Fibroblast of gingiva (primary cell): ENCODE measurements around the gene MARCHF4.
"Not testable (repeated sequence)": the region's sequence is repeated elsewhere in the genome, so short reads cannot be mapped to it uniquely, and the experiment has no call there.

Source experiments
- DNase-seq: peaks from one replicate; pipeline ENCODE4 v3.0.0-alpha.2; 2011; ENCODE audit warnings: low read depth

The MARCHF4 gene

DNA sequence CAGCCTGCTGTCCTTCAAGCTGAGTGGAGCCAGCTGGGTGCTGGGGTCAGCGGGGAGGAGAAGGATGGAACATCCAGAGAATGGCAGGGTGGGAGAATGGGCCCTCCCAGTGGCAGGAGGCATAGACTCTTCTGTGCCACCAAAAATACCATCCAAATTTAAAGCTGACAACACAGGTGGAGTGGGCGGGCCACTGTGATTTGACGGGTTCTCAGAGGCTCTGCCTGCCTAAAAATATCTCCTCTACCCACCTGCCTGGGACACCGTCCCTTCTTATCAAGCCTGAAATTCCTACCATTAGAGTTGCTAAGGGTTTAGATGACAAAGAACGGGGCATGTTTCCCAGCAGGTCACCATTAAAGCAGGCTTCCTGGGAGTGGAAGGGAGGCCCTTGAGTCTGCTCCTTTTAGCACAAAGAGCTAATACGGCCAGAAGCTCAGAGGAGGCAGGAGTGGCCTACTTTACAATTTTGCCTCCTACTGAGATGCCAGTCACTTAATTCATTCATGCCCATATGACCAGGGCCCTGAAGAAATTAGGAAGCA is 19.8 kb upstream of the MARCHF4 start:
- no peak for DNase-seq

GRCh38 chr2:216391401-216391800 is 19.1 kb upstream of the MARCHF4 start:
- DNase-seq: no peak

DNA sequence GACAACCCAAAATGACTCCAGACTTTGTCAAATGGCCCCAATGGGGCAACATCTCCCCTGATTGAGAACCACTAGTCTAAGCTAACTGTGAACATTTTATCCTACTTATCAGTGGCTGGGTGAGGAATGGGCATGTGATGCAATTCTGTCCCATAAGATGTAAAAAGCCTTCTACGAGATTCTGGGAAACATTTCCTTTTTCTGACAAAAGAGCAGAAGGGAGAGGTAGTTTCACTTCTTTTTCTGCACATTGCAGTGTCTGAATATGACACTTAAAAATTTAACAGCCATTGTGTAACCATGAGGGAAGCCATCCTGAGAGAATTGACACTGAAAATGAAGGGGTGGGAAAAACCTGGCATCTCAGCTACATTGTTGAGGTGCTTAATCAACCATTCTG is 17.3 kb upstream of the MARCHF4 start:
- DNase-seq: no peak

GRCh38 chr2:216388046-216388884 is 16.0 kb upstream of the MARCHF4 start:
- no peak for DNase-seq

- DNase-seq: no peak
Observed at GRCh38 chr2:216387262-216387661, 15.0 kb upstream of the MARCHF4 start.

GRCh38 chr2:216385478-216385877 is 13.2 kb upstream of the MARCHF4 start:
- no peak for DNase-seq

- DNase-seq: not testable (repeated sequence)
Observed at GRCh38 chr2:216384409-216384808, 12.1 kb upstream of the MARCHF4 start.

GRCh38 chr2:216379977-216380376 is 7.7 kb upstream of the MARCHF4 start:
- DNase-seq: no peak

- DNase-seq: no peak
Observed at GRCh38 chr2:216375286-216375685, 3.0 kb upstream of the MARCHF4 start.

- no peak for DNase-seq
Observed at GRCh38 chr2:216373896-216374295, 1.6 kb upstream of the MARCHF4 start.

GRCh38 chr2:216372761-216373291 is 543 bp upstream of the MARCHF4 start:
- peak; percentile 58 for DNase-seq

DNA sequence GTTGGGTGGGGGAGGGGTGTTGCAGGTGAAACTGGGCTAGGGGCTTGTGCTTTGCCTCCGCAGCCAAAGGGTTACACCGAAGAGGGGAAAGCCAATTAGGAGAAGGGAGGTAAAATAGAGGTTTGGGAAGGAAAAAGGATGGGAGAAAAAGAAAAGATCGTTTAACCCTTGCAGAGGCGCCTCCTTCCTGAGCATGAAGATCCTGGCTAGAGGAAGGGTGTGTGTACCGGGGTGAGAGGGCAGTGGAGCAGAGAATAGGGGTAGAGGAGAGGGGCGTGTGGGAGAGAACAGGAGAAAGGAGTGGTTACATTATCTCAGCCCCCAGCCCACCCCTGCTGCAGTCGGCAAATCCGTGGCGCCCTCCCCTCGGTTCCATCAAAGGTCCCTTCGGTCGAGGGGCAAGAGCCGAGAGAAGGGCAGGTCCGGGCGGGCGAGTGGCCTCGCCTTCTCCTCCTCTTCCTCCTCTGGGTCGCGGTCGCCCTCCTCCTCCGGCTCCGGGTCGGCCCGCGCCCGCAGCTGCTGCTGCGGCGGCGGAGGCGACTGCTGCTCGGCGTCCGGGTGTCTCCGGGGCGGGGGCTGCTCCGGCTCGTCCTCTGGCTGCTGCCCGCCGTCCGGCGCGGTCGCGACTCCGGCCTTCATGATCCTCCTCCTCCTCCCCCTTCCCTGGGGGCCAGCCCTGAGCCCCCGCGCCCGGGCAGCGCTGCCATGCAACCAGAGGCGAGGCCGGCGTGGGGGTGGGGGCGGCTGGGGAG is 1.1 kb downstream of the MARCHF4 start:
- DNase-seq: no peak

- DNase-seq: no peak
Observed at GRCh38 chr2:216369821-216370220, 2.5 kb downstream of the MARCHF4 start.

DNA sequence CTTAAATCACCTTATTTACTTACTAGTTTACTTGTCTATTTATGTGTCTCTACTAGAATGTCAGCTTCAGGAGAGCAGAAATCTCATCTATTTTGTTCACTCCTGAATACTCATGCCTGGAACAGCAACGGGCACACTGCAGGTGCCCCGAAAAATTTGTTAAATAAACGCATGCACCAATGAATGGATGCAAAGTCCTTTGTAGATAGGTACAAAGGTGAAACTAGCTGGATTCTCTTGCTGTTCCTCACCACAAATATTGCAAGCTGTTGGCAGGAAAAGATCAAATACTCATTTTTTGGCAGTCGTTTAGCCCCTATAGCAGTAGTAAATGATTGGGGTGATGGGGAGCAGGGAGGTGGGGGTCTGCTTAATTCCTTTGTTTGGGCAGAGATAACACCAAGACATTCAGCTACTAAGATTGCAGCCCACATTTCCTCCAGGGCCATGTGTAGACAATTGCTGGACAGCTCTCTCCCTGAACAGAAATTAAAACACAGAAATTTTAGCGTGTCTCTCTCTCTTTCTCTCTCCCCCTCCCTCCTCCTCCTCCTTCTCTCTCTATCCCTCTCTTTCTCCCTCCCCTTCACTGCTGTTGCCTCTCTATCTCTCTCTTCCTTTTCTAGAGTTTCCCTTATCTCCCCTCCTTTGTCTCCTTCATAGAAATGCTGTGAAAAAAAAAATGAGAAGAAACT is 5.4 kb downstream of the MARCHF4 start:
- DNase-seq: peak; percentile 14

DNA sequence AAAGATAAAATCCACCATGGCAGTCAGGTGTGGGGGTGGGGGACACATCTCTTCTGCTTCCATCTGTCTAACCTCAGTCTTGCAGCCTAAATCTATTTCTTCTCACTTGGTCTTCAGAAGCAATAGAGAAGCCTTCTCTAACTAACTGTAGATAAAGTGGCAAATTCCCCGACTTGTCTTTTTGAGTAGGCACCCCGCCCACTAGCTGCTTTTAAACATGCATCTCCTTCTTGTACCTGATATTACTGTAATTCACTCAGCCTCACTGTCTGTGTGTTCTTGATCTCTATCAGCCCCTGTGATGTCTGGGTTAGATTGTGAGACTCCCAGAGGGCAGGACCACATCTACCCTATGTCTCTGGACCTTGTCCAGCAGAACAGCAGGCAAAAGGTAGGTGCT is 6.8 kb downstream of the MARCHF4 start:
- DNase-seq: no peak

DNA sequence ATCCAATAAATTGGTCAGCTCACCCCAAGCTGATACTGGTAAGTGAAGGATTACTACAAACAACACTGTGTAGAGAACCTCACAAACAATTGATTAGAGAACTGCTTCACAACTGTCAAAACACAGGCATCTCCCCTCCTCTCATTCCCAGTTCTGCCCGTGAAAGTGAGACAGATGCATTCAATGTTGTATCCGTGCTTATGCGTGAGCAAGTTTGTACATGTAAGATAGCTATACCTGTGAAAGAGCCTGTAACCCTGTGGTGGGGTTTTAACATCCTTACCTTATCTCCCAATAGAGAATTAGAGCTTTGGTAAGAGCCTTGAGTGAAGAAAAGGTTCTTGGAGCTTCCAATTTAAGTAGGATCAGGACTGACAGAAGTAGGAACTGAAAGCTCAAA is 9.1 kb downstream of the MARCHF4 start:
- no peak for DNase-seq

DNA sequence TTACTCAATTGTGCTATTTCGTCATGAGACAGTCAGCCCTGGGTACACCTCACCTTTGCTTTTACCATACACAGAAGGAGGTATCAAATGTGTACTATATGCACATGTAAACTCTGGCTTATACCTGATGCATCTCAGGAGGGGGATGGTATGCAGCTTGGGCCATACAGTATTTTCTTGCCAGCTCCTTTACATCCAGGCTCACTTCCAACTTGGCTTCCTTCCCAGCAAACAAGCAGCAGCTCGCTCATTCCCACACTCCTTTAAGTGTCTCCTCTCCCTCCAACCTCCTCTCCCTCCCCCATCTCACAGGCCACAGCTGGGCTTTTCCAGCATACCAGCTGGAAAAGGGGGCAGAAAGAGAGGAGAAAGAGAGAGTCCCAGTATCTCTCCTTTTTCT is 9.6 kb downstream of the MARCHF4 start:
- no peak for DNase-seq

GRCh38 chr2:216355711-216356110 is 16.6 kb downstream of the MARCHF4 start:
- no peak for DNase-seq

GRCh38 chr2:216354306-216354705 is 18.0 kb downstream of the MARCHF4 start:
- DNase-seq: no peak

GRCh38 chr2:216352653-216353270 is 19.5 kb downstream of the MARCHF4 start:
- no peak for DNase-seq

- DNase-seq: no peak
Observed at GRCh38 chr2:216351172-216351925, 20.9 kb downstream of the MARCHF4 start.
